GM18951 (cell line): ENCODE results near the gene SLC6A9.

Experiments used
- POLR2A ChIP-seq: IDR thresholded peaks from 4 replicates; pipeline ENCODE4 v1.6.1; 2011; ENCODE audit warnings: mild to moderate bottlenecking; ENCODE audit not compliant: insufficient read length, insufficient read depth; ENCODE audit errors: extremely low read depth
- in situ Hi-C: fragments of 300-500 bp; cut with MboI; formaldehyde crosslinking; loops from one replicate; pipeline ENCODE4 v1.12.0; 2022; ENCODE audit warnings: low sequenced_read_pairs, mixed read lengths, inconsistent platforms; ENCODE audit not compliant: unreplicated experiment

Gene SLC6A9

GRCh38 chr1:44061857-44062256, 30.6 kb upstream of the SLC6A9 start:
- in situ Hi-C loops: no loop called here
- no peak for TF ChIP-seq POLR2A

GRCh38 chr1:44060830-44061267, 29.6 kb upstream of the SLC6A9 start:
- no peak for TF ChIP-seq POLR2A
- in situ Hi-C loops: no loop called here

- in situ Hi-C loops: no loop called here
- TF ChIP-seq POLR2A: no peak
Observed at GRCh38 chr1:44059664-44060355, 28.5 kb upstream of the SLC6A9 start.

GRCh38 chr1:44059212-44059611, 27.9 kb upstream of the SLC6A9 start:
- TF ChIP-seq POLR2A: no peak
- in situ Hi-C loops: no loop called here

GRCh38 chr1:44057293-44057692, 26.0 kb upstream of the SLC6A9 start:
- TF ChIP-seq POLR2A: no peak
- in situ Hi-C loops: no loop called here

- in situ Hi-C loops: no loop called here
Observed at GRCh38 chr1:44053394-44053793, 22.1 kb upstream of the SLC6A9 start.

GRCh38 chr1:44050261-44050660, 19.0 kb upstream of the SLC6A9 start:
- no peak for TF ChIP-seq POLR2A
- in situ Hi-C loops: no loop called here

More at GRCh38 chr1:44053394-44053793, 22.1 kb upstream of the SLC6A9 start:
- no peak for TF ChIP-seq POLR2A

- in situ Hi-C loops: loop anchor here (25.0 kb wide), 1 partner anchor 513 kb away; the partner anchor contains the start of gene PTPRF
- TF ChIP-seq POLR2A: no peak
Observed at GRCh38 chr1:44049839-44050238, 18.6 kb upstream of the SLC6A9 start.

GRCh38 chr1:44048532-44049215, 17.4 kb upstream of the SLC6A9 start:
- in situ Hi-C loops: loop anchor here (25.0 kb wide), 1 partner anchor 511 kb away; the partner anchor contains the start of gene PTPRF
- TF ChIP-seq POLR2A: no peak

- no peak for TF ChIP-seq POLR2A
- in situ Hi-C loops: loop anchor here (25.0 kb wide), 1 partner anchor 510 kb away; the partner anchor contains the start of gene PTPRF
Observed at GRCh38 chr1:44047131-44047530, 15.9 kb upstream of the SLC6A9 start.

GRCh38 chr1:44045064-44045463, 13.8 kb upstream of the SLC6A9 start:
- in situ Hi-C loops: loop anchor here (25.0 kb wide), 1 partner anchor 508 kb away; the partner anchor contains the start of gene PTPRF

GRCh38 chr1:44044071-44044801, 13.0 kb upstream of the SLC6A9 start:
- in situ Hi-C loops: loop anchor here (25.0 kb wide), 1 partner anchor 507 kb away; the partner anchor contains the start of gene PTPRF

More at GRCh38 chr1:44045064-44045463, 13.8 kb upstream of the SLC6A9 start:
- TF ChIP-seq POLR2A: no peak

GRCh38 chr1:44043176-44044070, 12.2 kb upstream of the SLC6A9 start:
- in situ Hi-C loops: loop anchor here (25.0 kb wide), 1 partner anchor 506 kb away; the partner anchor contains the start of gene PTPRF
- no peak for TF ChIP-seq POLR2A

More at GRCh38 chr1:44044071-44044801, 13.0 kb upstream of the SLC6A9 start:
- no peak for TF ChIP-seq POLR2A
